WTC11 (cell line): Measurements from ENCODE around the gene ACTN2.

Experiments
- CREM ChIP-seq: sonication (generic); formaldehyde crosslinking; IDR thresholded peaks from 2 replicates; pipeline ENCODE4 v1.8.1; 2022; ENCODE audit warnings: mild to moderate bottlenecking, missing genetic modification reagents, moderate library complexity
- NFATC4 ChIP-seq: fragments of 250-450 bp; sonication (Bioruptor Pico); IDR thresholded peaks from 2 replicates; pipeline ENCODE4 v1.9.0; 2021; ENCODE audit warnings: mild to moderate bottlenecking
- NFYB ChIP-seq: sonication (generic); formaldehyde crosslinking; conservative IDR thresholded peaks from 2 replicates; pipeline ENCODE4 v1.8.0; 2022; ENCODE audit warnings: low read depth, missing genetic modification reagents
- NR1H2 ChIP-seq: sonication (generic); formaldehyde crosslinking; IDR thresholded peaks from 2 replicates; pipeline ENCODE4 v1.9.0; 2021; ENCODE audit warnings: mild to moderate bottlenecking, moderate library complexity, missing genetic modification reagents
- NR3C1 ChIP-seq: sonication (generic); formaldehyde crosslinking; conservative IDR thresholded peaks from 2 replicates; pipeline ENCODE4 v1.8.1; 2023; ENCODE audit warnings: low read depth, mild to moderate bottlenecking, missing genetic modification reagents
- RELA ChIP-seq: sonication (generic); formaldehyde crosslinking; IDR thresholded peaks from 2 replicates; pipeline ENCODE4 v1.8.1; 2022; ENCODE audit warnings: missing genetic modification reagents, mild to moderate bottlenecking, borderline replicate concordance
- ZBTB21 ChIP-seq: sonication (generic); formaldehyde crosslinking; IDR thresholded peaks from 2 replicates; pipeline ENCODE4 v1.8.1; 2023; ENCODE audit warnings: mild to moderate bottlenecking, missing genetic modification reagents, borderline replicate concordance
- ZNF219 ChIP-seq: sonication (generic); formaldehyde crosslinking; IDR thresholded peaks from 2 replicates; pipeline ENCODE4 v1.8.0; 2023; ENCODE audit warnings: missing genetic modification reagents, mild to moderate bottlenecking, borderline replicate concordance
- ZNF281 ChIP-seq: sonication (generic); formaldehyde crosslinking; IDR thresholded peaks from 2 replicates; pipeline ENCODE4 v1.8.0; 2023; ENCODE audit warnings: mild to moderate bottlenecking, missing genetic modification reagents
- ZNF671 ChIP-seq: fragments of 250-450 bp; sonication (Bioruptor Pico); IDR thresholded peaks from 2 replicates; pipeline ENCODE4 v1.8.0; 2021; ENCODE audit warnings: mild to moderate bottlenecking
- TF ChIP-seq, protein P1 (sequence below): fragments of 200-600 bp; IDR thresholded peaks from 2 replicates; pipeline ENCODE4 v1.8.0; 2022; ENCODE audit warnings: antibody characterized with exemption
- TF ChIP-seq, protein P2 (sequence below): sonication (generic); formaldehyde crosslinking; IDR thresholded peaks from 2 replicates; pipeline ENCODE4 v1.8.1; 2023; ENCODE audit warnings: mild to moderate bottlenecking, missing genetic modification reagents, moderate library complexity

DNA sequence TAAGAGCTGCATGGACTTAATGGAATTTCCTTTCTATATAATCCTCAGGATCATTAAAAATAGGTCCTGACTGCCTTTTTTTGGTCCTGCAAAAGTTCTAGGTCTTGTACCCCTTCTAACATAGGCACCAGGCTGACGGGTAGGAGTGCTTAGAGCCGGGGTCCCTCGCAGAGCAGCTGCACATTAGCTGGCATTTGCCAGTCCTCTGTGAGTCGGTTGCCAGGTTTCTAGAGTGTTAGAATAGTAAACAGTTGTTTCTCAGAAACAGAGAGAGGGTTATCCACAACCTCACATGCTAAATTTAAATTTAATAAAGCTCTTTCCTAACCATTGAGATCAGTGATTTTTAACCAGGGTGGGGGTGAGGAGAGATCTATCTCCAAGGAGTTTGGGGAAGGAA, 46.6 kb upstream of the ACTN2 start:
- TF ChIP-seq, protein P1, sequence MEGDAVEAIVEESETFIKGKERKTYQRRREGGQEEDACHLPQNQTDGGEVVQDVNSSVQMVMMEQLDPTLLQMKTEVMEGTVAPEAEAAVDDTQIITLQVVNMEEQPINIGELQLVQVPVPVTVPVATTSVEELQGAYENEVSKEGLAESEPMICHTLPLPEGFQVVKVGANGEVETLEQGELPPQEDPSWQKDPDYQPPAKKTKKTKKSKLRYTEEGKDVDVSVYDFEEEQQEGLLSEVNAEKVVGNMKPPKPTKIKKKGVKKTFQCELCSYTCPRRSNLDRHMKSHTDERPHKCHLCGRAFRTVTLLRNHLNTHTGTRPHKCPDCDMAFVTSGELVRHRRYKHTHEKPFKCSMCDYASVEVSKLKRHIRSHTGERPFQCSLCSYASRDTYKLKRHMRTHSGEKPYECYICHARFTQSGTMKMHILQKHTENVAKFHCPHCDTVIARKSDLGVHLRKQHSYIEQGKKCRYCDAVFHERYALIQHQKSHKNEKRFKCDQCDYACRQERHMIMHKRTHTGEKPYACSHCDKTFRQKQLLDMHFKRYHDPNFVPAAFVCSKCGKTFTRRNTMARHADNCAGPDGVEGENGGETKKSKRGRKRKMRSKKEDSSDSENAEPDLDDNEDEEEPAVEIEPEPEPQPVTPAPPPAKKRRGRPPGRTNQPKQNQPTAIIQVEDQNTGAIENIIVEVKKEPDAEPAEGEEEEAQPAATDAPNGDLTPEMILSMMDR = no peak
- no peak for TF ChIP-seq NFATC4 (CRISPR knock-in tag)
- no peak for TF ChIP-seq NR1H2 (CRISPR knock-in tag)
- no peak for TF ChIP-seq ZNF281
- no peak for TF ChIP-seq ZNF671
- TF ChIP-seq, protein P2, sequence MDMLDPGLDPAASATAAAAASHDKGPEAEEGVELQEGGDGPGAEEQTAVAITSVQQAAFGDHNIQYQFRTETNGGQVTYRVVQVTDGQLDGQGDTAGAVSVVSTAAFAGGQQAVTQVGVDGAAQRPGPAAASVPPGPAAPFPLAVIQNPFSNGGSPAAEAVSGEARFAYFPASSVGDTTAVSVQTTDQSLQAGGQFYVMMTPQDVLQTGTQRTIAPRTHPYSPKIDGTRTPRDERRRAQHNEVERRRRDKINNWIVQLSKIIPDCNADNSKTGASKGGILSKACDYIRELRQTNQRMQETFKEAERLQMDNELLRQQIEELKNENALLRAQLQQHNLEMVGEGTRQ = no peak
- no peak for TF ChIP-seq NFYB
- TF ChIP-seq RELA (CRISPR knock-in tag) = no peak
- TF ChIP-seq ZBTB21 (CRISPR knock-in tag) = no peak
- TF ChIP-seq NR3C1 (CRISPR knock-in tag) = no peak
- no peak for TF ChIP-seq ZNF219 (CRISPR knock-in tag)
- no peak for TF ChIP-seq CREM (CRISPR knock-in tag)
